Measurements from ENCODE around the gene SLC25A23. TPM values are rescaled to one million over a fixed set of nuclear protein-coding genes. Genes with fewer than 3 reads are reported as not detected.
A peak's percentile ranks its signal among the peaks of the same experiment; 100 is the strongest.

Gene SLC25A23
- total and polyA plus RNA-seq, 2 of the 8 experiments (the other 6 are each of a cell fraction or from before 2014, with no cell fraction given): 18.0 to 48.1 TPM

GRCh38 chr19:6475321-6476108 lies 15.9 kb upstream of the SLC25A23 start (continued):
- TF ChIP-seq CHD7 (IDR thresholded peaks at IDR 0.05; ENCODE audit: insufficient replicate concordance, low read length) (no peak), TCF12 (IDR thresholded peaks at IDR 0.05; ENCODE audit: low read depth, low read length) (no peak), SIX5 (IDR thresholded peaks at IDR 0.05; ENCODE audit: low read depth, low read length) (no peak), SAP30 (IDR thresholded peaks at IDR 0.05; ENCODE audit: insufficient read depth, insufficient replicate concordance, low read length) (no peak), CREB1 (IDR thresholded peaks at IDR 0.05) (peak; percentile 82), HDAC6 (IDR thresholded peaks at IDR 0.05; ENCODE audit: low read depth, low read length) (no peak)
- TF ChIP-seq, protein P1, sequence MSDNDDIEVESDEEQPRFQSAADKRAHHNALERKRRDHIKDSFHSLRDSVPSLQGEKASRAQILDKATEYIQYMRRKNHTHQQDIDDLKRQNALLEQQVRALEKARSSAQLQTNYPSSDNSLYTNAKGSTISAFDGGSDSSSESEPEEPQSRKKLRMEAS (IDR thresholded peaks at IDR 0.05): peak; percentile 67
